NCI-H187 treated with DMSO at 0.1 percent for 48 hours (cell line): ENCODE results near the gene COLQ.
A peak's percentile ranks its signal among the peaks of the same experiment; 100 is the strongest.
"Not testable (repeated sequence)": the region's sequence is repeated elsewhere in the genome, so short reads cannot be mapped to it uniquely, and the experiment has no call there.

Experiments
- DNase-seq: peaks from one replicate; lab custom pipeline; 2025; lab: John Stamatoyannopoulos, UW

COLQ gene

GRCh38 chr3:15427182-15427880 lies 94.2 kb downstream of the COLQ start, which contains the start of the genes EAF1 and METTL6:
EAF1 (plus strand) TSS chr3:15427598; CDS start chr3:15427780, 182 bp downstream.
METTL6 (minus strand) TSS chr3:15427544; CDS start chr3:15426511, 1,033 bp downstream.
- peak; percentile 1 for DNase-seq

GRCh38 chr3:15426579-15427118 lies 94.9 kb downstream of the COLQ start:
- no peak for DNase-seq

- no peak for DNase-seq
Measured at GRCh38 chr3:15420871-15421270, 100.6 kb downstream of the COLQ start.

- not testable (repeated sequence) for DNase-seq
Measured at GRCh38 chr3:15410966-15411365, 110.5 kb downstream of the COLQ start.

GRCh38 chr3:15409774-15410173 lies 111.7 kb downstream of the COLQ start:
- no peak for DNase-seq

- no peak for DNase-seq
Measured at GRCh38 chr3:15409239-15409638, 112.3 kb downstream of the COLQ start.

GRCh38 chr3:15405448-15406050 lies 116.0 kb downstream of the COLQ start:
- no peak for DNase-seq

GRCh38 chr3:15404767-15405166 lies 116.7 kb downstream of the COLQ start:
- no peak for DNase-seq

GRCh38 chr3:15403965-15404364 lies 117.5 kb downstream of the COLQ start:
- no peak for DNase-seq

- no peak for DNase-seq
Measured at GRCh38 chr3:15403495-15403894, 118.0 kb downstream of the COLQ start.

- no peak for DNase-seq
Measured at GRCh38 chr3:15401936-15402335, 119.6 kb downstream of the COLQ start.
